GM12892 (cell line): ENCODE results near the gene DENND1A.

Experiments used
- DNase-seq: peaks from one replicate; pipeline ENCODE4 v3.0.0; 2011; ENCODE audit not compliant: insufficient read length
- FAIRE-seq: peaks from 2 replicates; lab custom pipeline; 2011; peaks lifted over from hg19 to GRCh38; lab: Jason Lieb, UNC
- POLR2A ChIP-seq: IDR thresholded peaks from 2 replicates; pipeline ENCODE4 v1.6.1; 2011; ENCODE audit warnings: low read depth, low read length, control low read depth
- POLR2AphosphoS5 ChIP-seq: IDR thresholded peaks from 2 replicates; pipeline ENCODE4 v1.6.1; 2011; ENCODE audit warnings: low read depth, low read length, control low read depth
- TAF1 ChIP-seq: IDR thresholded peaks from 2 replicates; pipeline ENCODE4 v1.6.1; 2011; ENCODE audit warnings: low read depth, mild to moderate bottlenecking, control low read depth, low read length, borderline replicate concordance

Gene DENND1A

DNA sequence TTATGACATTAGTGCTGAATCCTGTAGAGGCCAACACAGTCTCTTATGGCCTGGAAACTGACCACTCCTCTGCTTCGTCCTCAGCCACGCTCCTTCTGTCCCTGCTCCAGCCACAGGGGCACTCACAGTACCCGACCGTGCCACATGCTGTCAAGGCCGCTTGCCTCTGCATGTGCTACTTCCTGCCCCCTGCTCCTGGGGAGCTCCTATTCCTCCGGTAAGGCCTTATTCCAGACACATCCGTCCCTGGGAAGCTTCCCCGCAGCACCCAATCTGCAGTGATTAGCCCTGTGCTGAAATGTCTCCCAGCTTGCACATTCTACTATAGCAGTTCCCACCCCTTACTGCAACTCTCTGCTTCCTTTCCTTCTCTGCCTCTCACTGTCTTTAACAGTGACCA, 386.4 kb downstream of the DENND1A start:
- DNase-seq (no peak), FAIRE-seq (no peak)
- no peak for TF ChIP-seq POLR2AphosphoS5
- TF ChIP-seq POLR2A: no peak
- TF ChIP-seq TAF1: no peak

DNA sequence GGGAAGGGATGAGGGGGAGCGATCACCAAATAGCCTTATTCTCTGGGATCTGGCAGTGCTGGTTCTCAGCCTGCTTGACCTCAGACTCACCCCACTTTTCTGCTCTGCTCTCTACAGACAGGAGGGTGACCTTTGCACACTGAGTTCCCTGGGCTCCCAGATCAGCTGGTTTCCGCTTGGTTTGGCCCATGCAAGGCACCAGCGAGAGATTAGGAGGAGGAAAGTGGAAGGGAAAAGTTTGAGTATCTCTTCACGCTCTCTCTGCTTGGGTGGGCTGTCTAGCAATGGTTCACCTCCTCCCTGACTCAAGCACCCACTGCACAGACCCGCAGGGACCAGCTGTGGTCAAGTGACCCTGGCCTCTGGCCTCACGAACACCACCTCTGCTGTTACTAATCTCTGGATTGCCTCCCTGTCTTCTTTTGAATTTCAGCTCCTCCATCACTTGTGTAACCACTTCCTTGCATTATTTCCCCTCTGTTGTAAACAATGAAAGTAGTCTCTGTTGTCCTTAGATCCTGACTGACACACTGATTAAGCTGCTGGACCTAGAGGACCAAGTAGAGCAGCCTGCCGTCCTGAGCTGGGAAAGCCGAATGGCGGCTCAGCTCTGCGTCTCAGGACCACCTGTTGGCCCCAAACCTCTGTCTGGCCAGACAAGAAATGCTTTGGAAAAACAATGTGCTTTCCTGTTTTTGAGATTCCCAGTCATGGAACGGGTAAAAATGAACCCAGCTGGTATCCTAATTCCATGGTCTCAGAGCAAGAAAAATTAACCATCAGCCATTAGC, 387.3 kb downstream of the DENND1A start:
- TF ChIP-seq POLR2AphosphoS5 (no peak), TAF1 (no peak), POLR2A (no peak)
- no peak for DNase-seq
- no peak for FAIRE-seq

DNA sequence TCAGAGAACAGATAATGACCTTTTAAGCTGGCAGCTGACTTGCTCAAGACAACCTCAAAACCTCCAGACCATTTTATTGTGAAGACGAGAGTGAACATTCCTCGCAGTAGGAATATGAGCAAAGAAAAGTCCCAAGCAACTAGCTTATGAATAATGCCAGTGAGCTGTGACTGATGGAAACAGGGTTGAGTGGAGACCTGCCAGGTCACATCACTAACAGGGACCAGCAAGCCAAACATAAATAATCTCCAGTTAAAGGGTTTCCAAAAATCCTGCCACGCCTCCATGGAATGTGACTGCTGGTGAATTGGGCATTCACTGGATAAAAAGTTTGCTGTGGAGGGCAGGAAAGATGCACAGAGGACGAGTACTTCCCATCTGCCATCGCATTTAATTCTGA, 388.5 kb downstream of the DENND1A start:
- TF ChIP-seq POLR2AphosphoS5: no peak
- TF ChIP-seq POLR2A: no peak
- TF ChIP-seq TAF1: no peak
- no peak for DNase-seq
- no peak for FAIRE-seq

DNA sequence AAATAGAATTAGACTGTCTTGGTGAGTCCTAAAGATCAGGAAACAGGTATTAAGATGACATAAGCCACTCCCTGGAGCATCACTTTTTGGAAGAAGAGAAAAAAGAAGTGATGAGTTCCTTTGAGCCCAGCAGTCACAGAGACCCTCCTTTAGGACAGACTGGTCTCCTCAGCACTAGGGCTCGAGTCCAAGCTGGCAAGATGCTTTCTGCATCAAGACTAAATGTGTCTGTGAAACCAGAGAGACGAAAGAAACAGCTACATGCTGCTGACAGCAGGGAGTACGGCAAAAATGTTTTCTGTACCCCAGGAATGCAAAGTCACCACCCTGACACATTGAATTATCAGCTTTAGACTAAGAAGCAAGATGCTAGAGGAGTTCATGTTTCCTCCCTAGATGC, 389.5 kb downstream of the DENND1A start:
- FAIRE-seq (no peak), DNase-seq (no peak)
- TF ChIP-seq POLR2AphosphoS5: no peak
- no peak for TF ChIP-seq TAF1
- no peak for TF ChIP-seq POLR2A

DNA sequence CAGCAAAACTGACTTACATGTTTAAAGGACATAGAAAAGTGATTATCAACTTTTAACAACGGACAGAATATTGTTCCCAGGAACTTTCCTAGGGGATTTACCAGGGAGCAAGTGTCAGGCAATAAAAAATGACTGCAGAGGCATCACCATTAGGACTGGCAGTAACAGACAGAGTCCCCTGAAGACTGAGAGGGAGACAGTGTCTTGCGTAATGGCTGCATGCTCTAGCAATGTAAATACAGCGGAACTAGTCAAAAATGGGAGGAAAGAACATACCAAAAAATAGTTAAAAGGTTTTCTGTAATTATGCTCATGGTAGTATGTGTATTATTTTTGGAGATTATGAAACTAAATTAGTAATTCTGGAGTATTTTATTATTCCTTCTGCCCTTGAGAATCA, 392.1 kb downstream of the DENND1A start:
- no peak for TF ChIP-seq POLR2A
- TF ChIP-seq TAF1: no peak
- no peak for TF ChIP-seq POLR2AphosphoS5
- DNase-seq: no peak
- FAIRE-seq: no peak

DNA sequence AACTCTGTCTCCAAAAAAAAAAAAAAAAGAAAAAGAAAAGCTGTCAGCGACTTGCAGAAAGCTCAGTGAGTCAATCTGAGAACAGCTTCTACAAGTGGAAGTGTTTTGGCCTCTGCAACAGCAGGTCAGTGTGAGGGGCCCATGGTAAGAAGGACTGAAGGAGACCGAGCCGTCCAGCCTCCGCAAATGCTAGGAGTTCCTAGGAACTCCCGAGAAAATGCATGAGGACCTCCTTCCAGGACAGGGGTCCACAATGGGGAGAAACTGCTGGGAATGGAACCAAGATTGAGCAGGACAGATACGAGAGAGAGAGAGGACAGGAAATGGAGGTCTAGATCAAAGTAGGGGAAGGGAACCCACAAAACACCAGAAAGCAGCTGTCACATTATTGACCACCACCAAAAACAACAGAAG, 393.5 kb downstream of the DENND1A start:
- FAIRE-seq (no peak), DNase-seq (no peak)
- TF ChIP-seq POLR2AphosphoS5 (no peak), TAF1 (no peak), POLR2A (no peak)

DNA sequence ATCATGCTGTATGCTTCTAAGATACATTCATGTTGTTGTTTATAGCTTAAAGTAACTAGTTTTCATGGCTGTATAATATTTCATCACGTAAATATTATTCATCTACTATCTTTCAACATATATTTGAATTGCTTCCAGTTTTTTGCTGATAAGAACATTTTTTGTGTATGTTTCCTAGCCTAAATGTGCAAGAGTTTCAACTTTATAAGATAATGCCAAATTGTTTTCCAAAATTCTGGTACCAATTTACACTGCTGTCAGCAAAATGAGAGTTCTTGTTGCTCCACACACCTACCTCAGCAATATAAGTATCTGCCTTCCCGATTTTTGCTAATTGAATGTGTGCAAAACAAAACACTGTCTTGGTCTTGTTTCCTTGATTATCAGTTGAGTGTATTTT, 395.6 kb downstream of the DENND1A start:
- DNase-seq (no peak), FAIRE-seq (no peak)
- TF ChIP-seq TAF1 (no peak), POLR2AphosphoS5 (no peak), POLR2A (no peak)

DNA sequence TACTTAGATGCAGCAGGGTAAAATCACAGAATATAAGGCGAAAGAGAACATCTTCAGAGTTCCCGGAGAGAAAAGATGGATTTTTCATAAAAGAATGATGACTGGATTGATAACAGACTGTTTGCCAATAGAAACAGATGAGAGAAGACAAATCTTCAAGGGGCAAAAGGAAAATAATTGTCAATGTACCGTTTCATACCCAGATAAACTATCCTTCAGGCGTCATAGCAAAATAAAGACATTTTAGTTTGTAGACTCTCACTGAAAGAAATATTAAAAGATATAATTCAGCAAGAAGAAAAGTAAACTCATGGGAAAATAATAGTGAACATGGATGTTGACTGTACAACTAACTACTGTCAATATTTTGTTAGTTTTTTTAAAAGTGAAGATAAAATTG, 399.7 kb downstream of the DENND1A start:
- no peak for FAIRE-seq
- TF ChIP-seq POLR2AphosphoS5 (no peak), TAF1 (no peak), POLR2A (no peak)

DNA sequence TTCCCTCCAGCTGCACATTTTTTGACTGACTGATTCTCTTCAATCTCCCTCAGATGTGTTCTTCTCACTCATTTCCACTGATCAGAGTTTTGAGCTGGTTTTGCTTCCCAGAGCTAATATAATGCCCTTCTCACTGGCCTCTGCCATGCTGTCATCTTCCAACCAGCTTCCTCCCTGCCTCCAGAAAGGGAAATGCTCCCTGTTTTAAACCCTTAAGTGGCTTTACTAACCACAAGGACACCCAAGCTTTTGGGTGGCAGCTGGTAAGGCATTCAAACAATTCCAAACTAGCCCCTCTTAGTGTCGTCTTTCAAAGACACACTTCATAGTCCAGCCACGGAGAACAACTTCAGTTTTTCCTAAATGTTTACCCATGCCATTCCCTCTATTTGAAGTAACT, 401.4 kb downstream of the DENND1A start:
- DNase-seq: no peak
- no peak for TF ChIP-seq TAF1
- TF ChIP-seq POLR2A: no peak
- TF ChIP-seq POLR2AphosphoS5: no peak
- no peak for FAIRE-seq

More for the DNA sequence above, 399.7 kb downstream of the DENND1A start:
- no peak for DNase-seq

DNA sequence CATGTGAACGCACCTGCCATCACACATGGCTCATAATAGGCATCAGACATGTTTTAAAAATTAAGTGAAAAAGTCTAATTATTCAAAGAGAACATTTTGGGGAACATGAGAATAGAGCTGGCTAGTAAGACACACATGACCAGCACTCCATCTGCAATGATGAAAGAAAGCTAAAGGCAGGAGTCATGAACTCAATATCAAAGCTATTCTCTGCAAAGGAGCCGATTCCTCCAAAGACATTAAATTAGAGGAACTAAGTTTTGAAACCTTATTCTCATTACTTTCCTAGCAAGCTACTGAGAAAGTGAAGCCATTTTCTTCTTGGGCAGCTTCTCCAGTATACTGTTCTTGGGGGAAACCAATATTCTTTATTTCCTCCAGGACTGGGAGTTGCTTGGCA, 401.9 kb downstream of the DENND1A start:
- DNase-seq (no peak), FAIRE-seq (no peak)
- TF ChIP-seq POLR2AphosphoS5 (no peak), TAF1 (no peak), POLR2A (no peak)

DNA sequence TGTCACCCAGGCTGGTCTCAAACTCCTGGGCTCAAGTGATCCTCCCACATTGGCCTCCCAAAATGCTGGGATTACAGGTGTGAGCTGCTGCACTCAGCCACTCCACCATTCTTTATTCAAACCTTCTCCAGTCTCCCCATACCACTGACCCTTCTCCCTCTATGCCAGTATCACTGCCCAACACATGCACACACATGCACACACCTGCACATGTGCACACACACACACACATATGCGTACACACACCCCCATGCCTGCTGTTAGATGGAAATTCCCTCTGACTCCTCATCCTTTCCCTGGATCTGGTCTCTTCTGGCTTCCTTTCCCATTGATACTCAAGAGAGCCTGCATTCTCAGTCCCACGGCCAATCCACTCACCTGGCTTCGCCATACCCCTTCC, 404.0 kb downstream of the DENND1A start:
- DNase-seq: no peak

DNA sequence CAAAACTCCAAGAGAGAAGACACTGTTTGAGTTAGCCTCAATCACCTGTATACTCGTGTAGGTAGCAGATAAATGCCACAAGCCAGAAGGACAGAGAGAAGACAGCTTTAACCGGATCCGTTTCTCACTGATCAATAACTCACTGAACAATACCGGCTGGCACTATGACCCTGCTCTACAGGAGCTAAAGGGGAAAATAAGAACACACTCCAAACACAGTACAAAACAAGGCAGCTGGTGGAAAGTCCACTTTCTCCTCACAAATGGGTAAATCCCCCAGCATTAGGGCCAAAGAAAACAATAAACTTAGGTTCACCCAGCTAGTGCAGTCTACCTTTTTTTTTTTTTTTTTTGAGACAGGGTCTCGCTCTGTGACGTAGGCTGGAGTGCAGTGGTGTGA, 404.5 kb downstream of the DENND1A start:
- TF ChIP-seq POLR2A (no peak), TAF1 (no peak), POLR2AphosphoS5 (no peak)
- FAIRE-seq: no peak
- DNase-seq: no peak

More for the DNA sequence above, 404.0 kb downstream of the DENND1A start:
- FAIRE-seq: no peak
- TF ChIP-seq TAF1 (no peak), POLR2A (no peak), POLR2AphosphoS5 (no peak)

DNA sequence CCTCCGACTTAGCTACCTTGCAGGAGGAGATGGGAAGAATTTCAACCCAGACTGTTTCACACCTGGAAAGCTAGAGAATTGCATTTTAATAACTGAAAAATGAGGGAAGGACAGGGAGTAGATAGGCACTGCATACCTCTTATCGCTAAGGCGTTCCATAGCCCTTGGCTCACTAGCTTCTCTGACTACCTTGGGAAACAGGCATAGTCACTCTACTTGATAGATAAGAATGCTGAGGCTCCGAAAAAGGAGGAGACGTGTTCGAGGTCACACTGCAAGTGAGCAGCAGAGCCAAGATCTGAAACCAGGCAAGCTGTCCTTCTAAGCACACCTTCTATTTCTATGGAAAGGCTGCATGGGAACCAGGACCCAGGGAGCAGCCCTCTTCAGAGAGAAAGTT, 405.1 kb downstream of the DENND1A start:
- TF ChIP-seq POLR2A: no peak
- TF ChIP-seq TAF1: no peak
- TF ChIP-seq POLR2AphosphoS5: no peak
- FAIRE-seq: no peak
- DNase-seq: no peak
